AG08396 (cell line): ENCODE results near the gene MSX1.
"Not testable (repeated sequence)": the region's sequence is repeated elsewhere in the genome, so short reads cannot be mapped to it uniquely, and the experiment has no call there.

Source experiments
- DNase-seq: peaks from one replicate; pipeline ENCODE4 v3.0.0; 2012; ENCODE audit warnings: low spot score, mixed read lengths

The MSX1 gene

GRCh38 chr4:4859325-4859798 lies at the start of gene MSX1:
MSX1 (plus strand) TSS chr4:4859665; CDS start chr4:4859900, 235 bp downstream.
- DNase-seq = peak; percentile 98

DNA sequence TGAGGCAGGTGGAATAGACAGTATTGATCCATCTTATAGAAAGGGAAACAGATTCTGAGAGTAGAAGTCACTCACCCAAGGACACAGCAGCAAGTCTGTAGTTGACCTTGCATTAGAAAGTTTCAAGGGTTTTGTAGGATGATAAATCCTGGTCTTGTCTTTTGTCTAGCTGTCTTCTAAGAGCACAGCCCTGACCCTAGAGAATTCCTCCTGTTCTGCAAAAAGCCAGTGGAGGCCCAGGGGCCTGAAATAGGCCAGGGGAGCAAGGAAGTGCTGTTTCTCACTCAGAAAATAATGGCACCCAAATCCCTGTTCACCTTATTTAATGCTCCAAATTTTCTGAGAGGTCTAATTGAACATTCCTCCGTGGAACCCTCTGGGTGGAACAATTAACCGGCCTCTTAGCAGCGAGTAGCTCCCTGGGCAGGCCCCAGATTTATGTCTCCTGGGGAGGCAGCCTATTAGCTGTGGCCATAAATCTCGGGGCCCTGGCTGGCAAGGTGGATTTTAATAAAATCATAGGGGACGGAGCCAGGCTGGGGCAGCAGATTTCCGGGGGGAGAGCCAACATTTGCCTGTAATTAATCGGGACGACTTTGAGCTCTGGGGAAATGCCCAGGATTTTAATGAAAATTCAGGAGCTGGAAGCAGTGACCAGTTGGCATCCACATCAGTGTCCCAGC lies 49.2 kb upstream of the MSX1 start:
- DNase-seq = no peak

GRCh38 chr4:4810778-4811177 lies 48.7 kb upstream of the MSX1 start:
- DNase-seq = no peak

DNA sequence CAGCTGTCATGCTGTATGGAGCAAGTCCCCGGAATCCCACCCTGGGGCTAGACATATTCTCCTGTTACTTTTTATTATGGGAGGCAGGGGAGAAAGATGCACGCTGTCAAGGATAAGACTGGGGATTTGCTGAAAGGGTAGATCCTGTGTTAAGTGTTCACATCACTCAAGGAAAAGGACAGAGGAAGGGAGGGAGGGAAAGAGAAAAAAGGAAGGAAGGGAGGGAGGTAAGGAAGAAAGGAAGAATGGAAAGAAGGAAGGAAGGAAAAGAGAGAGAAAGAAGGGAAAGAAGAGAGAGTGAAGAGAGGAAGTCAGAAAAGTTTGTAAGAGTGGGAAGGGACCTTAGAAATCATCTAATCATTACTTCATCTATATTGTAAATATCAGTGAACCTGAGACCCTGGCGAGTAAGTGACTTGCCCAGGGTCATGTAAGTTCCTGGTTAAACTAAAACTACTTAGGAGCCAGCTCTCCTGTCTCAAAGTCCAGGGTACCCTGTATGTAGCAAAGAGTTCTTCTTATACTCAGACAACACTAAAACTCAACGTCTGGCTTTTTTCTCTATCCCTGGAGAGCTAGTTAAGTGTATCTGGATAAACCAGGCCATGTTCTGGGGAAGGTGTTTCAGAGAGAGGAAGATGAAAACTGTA lies 47.2 kb upstream of the MSX1 start:
- no peak for DNase-seq

DNA sequence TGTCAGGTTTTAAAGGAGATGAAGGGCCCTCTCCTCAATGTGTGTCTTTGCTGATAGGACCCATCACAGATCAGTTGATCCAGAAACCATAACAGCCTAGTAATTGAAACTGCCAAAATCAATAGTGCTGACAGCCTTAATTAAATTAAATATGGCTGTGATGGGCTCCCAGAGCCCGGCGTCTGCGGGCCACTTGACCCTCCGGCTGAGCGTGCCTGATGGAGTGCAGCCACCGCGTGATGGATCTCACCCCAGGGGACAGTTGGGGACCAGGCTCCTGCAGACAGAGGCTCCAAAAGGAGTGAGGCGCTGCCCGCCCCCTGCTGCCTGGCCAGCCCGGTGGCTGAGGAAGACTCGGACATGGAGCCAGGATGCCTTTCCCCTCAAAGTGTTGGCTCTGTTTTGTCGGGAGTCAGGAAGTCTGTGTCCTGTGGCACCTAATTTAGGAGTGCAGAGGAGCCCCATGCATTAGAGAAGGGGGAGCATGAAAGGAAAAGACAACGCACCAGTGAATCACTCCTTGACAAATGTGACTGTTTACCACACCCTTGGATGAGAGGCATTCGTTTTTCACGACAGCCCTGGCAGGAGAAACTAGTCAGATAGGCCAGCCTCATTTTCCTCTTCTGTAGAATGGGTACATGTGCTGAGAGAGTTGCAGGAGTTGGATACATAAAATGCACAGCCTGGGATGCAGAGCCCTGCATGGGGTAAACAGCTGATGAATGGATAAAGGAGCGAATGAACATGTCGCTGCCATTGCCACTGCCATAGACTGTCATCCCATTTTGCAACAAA lies 40.9 kb upstream of the MSX1 start:
- DNase-seq = no peak

DNA sequence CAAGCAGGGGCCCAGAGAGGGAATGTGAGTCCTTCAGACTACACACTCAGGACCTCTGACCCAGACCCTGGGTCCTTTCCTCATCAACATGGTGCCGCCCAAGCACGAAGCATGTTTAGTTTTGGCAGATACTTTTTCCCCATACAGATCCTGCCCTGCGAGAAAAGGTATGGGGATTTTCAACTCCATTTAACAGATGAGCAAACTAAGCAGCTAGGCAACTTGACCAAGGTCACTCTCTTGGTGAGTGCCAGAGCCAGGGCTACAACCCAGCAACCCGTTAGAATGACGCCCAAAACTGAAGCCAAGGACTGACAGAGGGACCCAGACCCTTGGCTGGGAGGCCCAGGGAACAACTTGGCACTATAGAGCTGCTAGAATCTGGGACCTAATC lies 40.3 kb upstream of the MSX1 start:
- no peak for DNase-seq

DNA sequence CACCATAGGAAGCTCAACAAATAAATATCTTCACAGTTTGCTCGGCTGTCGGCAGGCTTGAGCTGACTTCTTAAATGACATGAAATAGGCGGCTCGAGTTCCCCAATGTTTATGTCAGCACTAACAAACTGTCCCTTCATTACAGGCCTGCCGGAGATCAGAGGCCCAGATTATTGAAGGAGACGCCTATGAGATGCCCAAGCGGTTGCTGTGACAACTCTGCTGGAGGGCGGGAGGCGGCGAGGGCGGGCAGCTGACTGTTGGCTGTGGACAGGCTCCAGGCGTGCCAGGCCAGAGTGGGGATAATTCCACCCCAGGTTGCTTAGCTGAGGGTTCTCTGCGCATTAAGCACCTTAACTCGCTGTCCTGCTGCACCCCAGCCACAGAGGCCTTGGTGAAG lies 39.2 kb upstream of the MSX1 start:
- DNase-seq = no peak

GRCh38 chr4:4820739-4821138 lies 38.7 kb upstream of the MSX1 start:
- no peak for DNase-seq

- no peak for DNase-seq
These were observed 37.9 kb upstream of the MSX1 start for GRCh38 chr4:4821577-4821976.

DNA sequence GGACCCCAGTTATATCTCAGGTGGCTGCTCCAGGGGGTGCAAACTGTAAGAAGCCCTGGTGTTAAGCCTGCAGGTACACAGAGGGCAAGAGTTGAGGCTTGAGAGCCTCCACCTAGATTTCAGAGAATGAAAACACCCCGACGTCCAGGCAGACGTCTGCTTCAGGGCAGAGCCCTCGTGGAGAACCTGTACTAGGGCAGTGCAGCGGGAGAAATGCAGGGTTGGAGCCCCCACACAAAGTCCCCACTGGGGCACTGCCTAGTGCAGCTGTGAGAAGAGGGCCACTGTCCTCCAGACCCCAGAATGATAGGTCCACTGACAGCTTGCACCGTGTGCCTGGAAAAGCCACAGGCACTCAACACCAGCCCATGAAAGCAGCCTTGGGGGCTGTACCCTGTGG lies 37.2 kb upstream of the MSX1 start:
- DNase-seq = not testable (repeated sequence)

- DNase-seq = no peak
These were observed 35.8 kb upstream of the MSX1 start for GRCh38 chr4:4823621-4824162.

DNA sequence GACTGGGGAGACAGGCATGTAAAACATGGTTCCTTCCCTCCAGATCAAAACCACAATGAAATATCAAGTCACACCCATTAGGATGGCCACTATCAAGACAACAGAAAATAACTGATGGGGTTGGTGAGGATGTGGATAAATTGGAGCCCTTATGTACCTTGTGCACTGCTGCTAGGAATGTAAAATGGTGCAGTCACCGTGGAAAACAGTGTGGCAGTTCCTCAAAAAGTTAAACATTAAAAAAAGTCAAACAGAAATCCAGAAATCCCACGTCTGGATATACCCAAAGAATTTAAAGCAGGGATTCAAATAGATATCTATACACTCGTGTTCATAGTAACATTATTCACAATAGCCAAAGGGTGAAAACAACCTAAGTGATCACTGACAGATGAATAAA lies 35.2 kb upstream of the MSX1 start:
- DNase-seq = no peak

DNA sequence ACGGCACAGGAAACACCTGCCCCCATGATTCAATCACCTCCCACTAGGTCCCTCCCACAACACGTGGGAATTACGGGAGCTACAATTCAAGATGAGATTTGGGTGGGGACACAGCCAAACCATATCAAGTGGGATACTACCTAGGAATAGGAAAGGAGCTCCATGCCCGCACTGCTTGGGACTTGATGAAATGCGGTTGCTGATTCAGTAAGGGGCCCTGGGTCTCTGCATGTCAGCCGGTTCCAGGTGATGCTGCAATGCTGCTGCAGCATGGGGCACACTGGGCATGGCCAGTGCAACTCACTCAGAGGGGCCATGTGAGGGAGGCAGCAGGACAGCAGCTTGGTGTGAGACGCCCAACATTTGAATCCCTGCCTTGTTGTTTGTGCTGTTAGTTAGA lies 34.0 kb upstream of the MSX1 start:
- no peak for DNase-seq

DNA sequence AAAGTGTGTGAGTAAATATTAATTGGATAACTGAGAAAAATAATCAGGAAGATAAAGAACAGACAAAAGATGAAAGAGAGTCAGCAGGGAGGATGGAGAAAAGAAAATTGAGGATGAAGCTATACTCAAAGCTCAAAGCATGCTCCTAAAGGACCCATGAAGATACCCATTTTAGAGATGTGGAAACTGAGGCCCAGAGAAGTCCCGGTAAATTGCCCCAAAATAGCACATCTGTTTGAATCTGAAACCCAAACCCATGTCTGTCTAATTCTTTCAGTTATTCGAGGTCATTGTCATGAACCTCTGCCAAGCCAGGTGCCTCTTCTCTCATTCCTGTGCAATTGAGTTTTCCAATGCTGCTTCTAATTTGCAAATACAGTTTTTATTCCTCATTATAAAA lies 29.6 kb upstream of the MSX1 start:
- no peak for DNase-seq

GRCh38 chr4:4831266-4831665 lies 28.2 kb upstream of the MSX1 start:
- no peak for DNase-seq

- DNase-seq = no peak
These were observed 27.6 kb upstream of the MSX1 start for GRCh38 chr4:4831825-4832224.

GRCh38 chr4:4836044-4836443 lies 23.4 kb upstream of the MSX1 start:
- DNase-seq = no peak

DNA sequence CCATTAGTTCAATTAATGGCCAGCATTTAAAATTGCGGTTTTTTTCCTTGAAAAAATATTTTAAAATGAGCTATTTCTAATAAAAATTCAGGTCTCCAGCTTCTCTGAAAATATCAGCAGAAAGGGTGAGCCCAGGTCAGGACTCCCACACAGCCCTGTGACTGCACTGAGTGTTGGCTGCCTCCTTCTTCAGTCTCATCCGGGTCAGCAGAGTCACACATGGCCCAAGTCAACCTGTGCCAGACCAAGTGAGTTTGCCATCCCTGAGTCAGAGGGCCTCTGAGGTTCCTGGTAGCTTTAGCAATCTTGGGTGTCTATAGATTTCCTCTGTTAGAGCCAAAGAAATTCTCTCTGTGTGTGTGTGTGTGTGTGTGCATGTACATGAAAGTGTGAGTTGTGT lies 22.1 kb upstream of the MSX1 start:
- DNase-seq = peak; percentile 46

GRCh38 chr4:4838051-4838935 lies 21.2 kb upstream of the MSX1 start:
- no peak for DNase-seq

DNA sequence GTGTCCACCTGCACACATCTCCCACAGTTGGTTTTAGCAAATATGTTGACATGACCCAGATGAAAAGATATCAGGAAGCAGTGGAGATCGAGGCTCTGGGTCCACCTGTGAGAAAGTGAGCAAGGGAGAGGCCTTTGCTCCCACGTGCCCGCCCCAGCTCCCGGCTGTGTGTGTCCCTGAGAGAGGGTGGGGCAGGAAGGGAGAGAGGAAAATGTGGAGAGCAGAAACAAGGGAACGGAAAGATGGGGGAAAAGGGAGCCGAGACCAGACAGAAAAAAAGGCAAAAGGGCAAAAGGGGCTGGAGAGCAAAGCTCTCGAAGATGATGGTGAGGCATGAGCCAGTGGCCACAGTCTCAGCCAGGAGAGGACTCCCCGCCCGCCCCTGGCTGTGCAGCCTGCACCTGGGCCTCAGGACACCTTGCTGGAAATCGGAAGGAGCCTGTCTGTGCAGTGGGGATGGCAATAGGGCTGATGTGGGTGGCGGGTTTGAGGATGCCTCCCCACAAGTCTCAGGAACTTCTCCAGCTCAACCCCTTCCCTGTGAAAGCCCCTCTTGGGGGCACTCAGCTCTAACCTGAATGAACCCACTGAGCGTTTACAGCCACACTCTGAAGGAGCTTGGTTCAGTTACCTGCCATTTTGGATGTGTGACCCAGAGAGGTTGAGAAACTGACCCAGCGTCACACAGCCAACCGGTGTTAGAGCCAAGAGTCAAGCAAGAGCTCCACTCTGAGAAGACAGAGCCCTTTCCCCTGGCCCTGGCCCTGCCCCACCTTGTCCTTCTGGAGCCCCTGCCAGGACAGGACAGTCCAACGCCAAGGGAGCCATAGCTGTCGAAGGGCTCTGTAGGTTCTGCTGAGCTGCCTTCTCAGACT lies 20.3 kb upstream of the MSX1 start:
- DNase-seq = no peak

DNA sequence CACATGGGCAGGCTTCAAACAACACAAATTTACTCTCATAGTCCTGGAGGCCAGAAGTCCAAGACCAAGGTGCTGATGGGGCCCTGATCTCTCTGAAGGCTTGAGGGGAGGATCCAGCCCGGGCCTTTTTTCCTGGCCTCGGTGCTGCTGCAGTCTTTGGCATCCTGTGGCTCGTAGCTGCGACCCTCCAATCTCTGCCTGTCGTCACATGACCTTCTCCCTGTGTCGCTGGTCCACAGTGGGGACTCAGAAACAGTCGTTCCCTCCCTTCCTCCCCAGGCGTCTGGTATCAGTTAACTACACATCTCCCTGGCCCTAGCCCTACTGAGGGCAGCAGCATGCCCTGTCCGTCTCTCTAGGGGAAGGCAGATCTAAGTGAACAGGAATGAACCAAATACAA lies 19.1 kb upstream of the MSX1 start:
- no peak for DNase-seq
